ENCODE data around the gene PFN1.

Gene PFN1

DNA sequence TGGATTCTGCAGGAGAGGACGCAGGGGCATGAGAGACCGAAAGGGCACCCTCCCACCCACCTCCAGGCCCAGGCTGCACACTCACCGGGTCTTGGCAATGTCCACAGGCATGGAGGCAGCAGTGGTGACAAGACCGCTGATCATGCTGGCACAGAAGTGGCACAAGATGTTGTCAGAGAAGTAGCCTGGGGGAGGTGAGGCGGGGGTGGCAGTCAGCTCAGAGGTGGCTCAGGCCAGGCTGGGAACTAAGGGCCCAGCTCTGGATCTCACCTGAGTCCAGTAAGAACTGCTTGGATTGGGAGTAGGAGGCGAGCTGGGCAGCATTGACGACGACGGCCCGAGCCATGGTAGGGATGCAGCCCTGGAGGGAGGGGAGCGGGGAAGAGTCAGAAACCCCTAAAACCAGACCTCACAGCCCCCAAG, 10.2 kb downstream of the PFN1 start:
- Mint-ChIP-seq H3K4me3 (peak overlapping the region; percentile 91 to 98 (median 93)), H3K4me1 (peaks cover 45% of the 10 kb centered on the region), H3K27ac (peak overlapping the region; percentile 72 to 100 (median 99)), H3K36me3 (ENCODE audit: low read depth) (peaks cover 28% of the 10 kb centered on the region), H3K27me3 (ENCODE audit: low read depth) (no peaks in the 10 kb centered on the region), H3K9me3 (no peaks in the 10 kb centered on the region)
- TF ChIP-seq CTCF (IDR thresholded peaks at IDR 0.05; ENCODE audit: unreplicated experiment in 3 of 3): no peak

DNA sequence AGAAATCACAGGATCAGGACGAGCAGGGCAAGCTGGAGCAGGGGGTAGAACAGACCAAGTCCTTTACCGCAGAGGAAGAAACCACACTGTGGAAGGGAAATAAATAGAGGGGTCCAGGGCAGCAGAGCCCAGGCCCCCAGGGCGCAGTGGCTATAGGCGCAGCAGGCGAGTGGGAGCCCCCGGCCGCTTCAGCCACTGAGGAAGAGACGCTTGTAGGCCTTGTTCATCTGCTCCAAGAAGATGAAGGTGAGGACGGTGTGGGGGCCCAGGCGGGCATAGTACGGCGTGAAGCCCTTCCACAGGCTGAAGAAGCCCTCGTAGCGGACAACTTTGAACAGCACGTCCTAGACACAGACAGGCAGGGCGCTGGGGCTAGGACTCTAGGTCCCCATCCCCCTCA, 10.8 kb downstream of the PFN1 start:
- Mint-ChIP-seq H3K27me3 (ENCODE audit: low read depth) (no peaks in the 10 kb centered on the region), H3K4me1 (peaks cover 42% of the 10 kb centered on the region), H3K36me3 (ENCODE audit: low read depth) (peaks cover 22% of the 10 kb centered on the region), H3K27ac (no peak overlapping the region), H3K4me3 (peak overlapping the region; percentile 91 to 98 (median 93)), H3K9me3 (no peaks in the 10 kb centered on the region)
- TF ChIP-seq CTCF (IDR thresholded peaks at IDR 0.05; ENCODE audit: unreplicated experiment in 3 of 3): no peak

DNA sequence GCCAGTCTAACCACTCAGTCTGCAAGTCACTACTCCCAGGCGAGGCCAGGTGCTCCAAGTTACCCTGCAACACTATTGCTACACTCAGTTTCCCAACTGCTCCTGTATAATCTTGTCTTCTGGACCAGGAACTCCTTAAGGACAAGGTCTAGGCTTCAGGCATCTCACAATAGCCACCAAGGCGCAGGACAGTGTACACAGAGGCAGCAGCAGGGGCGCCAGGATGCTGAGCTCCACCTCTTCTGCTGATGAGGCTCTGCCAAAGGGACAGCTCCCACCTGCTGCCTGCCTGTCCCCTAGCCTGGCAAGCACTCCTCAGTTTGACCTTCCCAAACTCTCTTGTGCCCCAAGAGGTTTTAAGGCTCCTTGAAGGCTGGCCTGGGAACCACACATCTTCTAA, 11.9 kb downstream of the PFN1 start:
- Mint-ChIP-seq H3K27ac (peak overlapping the region in 1 of 3 experiments; percentile 10), H3K4me1 (peaks cover 35% of the 10 kb centered on the region), H3K4me3 (peak overlapping the region; percentile 12 to 36 (median 21)), H3K27me3 (ENCODE audit: low read depth) (no peaks in the 10 kb centered on the region), H3K36me3 (ENCODE audit: low read depth) (peaks cover 13% of the 10 kb centered on the region), H3K9me3 (no peaks in the 10 kb centered on the region)
- no peak for TF ChIP-seq CTCF (IDR thresholded peaks at IDR 0.05; ENCODE audit: unreplicated experiment in 3 of 3)

DNA sequence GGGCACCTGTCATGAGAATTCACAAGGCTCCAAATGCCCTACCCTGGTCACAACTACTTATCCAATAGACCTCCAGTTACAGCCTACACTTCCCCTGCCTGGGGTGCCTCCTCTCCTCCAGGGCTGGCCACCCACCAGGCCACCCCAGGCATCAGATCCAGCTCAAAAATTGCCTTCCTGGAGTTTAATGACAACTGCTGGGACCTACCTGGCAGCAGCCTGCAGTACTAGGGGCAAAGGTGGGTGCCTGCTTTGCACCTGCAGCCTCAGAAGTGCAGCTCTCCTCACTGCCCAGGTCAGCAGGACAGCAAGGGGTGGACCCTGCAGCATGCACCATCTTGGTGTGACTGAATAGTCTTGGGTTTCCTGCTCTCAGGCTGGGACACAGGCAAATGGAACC, 12.7 kb downstream of the PFN1 start:
- Mint-ChIP-seq H3K9me3 (no peaks in the 10 kb centered on the region), H3K4me1 (peaks cover 29% of the 10 kb centered on the region), H3K27ac (no peak overlapping the region), H3K27me3 (ENCODE audit: low read depth) (no peaks in the 10 kb centered on the region), H3K4me3 (no peak overlapping the region), H3K36me3 (ENCODE audit: low read depth) (peaks cover 13% of the 10 kb centered on the region)
- TF ChIP-seq CTCF (IDR thresholded peaks at IDR 0.05; ENCODE audit: unreplicated experiment in 3 of 3): no peak

DNA sequence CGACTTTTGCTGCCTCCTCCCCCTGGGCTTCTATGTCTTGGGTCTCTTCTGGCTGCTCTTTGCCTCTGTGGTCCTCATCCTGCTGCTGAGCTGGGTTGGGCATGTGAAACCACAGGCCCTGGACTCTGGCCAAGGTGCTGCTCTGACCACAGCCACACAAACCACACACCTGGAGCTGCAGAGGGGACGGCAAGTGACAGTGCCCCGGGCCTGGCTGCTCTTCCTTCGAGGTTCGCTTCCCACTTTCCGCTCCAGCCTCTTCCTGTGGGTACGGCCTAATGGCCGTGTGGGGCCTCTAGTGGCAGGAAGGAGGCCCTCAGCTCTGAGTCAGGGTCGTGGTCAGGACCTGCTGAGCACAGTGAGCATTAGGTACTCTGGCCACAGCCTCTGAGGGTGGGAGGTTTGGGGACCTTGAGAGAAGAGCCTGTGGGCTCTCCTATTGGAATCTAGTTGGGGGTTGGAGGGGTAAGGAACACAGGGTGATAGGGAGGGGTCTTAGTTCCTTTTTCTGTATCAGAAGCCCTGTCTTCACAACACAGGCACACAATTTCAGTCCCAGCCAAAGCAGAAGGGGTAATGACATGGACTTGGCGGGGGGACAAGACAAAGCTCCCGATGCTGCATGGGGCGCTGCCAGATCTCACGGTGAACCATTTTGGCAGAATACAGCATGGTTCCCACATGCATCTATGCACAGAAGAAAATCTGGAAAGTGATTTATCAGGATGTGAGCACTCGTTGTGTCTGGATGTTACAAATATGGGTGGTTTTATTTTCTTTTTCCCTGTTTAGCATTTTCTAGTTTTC, 14.0 kb downstream of the PFN1 start:
- Mint-ChIP-seq H3K36me3 (ENCODE audit: low read depth) (peaks cover 10% of the 10 kb centered on the region), H3K4me3 (peak overlapping the region in 2 of 3 experiments; percentile 0 to 15), H3K27me3 (ENCODE audit: low read depth) (no peaks in the 10 kb centered on the region), H3K27ac (peak overlapping the region in 1 of 3 experiments; percentile 26), H3K9me3 (no peaks in the 10 kb centered on the region), H3K4me1 (peaks cover 23% of the 10 kb centered on the region)
- peak in 1 of 3 experiments; percentile 8 for TF ChIP-seq CTCF (IDR thresholded peaks at IDR 0.05; ENCODE audit: unreplicated experiment in 3 of 3)

DNA sequence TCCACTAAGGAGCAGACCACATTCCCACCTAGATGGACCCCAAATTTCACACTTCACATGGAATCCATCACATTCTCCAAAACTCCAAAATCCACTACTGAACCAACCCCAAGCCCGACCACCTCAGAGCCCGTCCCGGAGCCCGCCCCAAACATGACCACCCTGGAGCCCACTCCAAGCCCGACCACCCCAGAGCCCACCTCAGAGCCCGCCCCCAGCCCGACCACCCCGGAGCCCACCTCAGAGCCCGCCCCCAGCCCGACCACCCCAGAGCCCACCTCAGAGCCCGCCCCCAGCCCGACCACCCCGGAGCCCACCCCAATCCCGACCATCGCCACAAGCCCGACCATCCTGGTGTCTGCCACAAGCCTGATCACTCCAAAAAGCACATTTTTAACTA, 14.7 kb downstream of the PFN1 start:
- Mint-ChIP-seq H3K36me3 (ENCODE audit: low read depth) (peaks cover 10% of the 10 kb centered on the region), H3K27me3 (ENCODE audit: low read depth) (no peaks in the 10 kb centered on the region), H3K4me3 (no peak overlapping the region), H3K27ac (peak overlapping the region in 1 of 3 experiments; percentile 47), H3K4me1 (peaks cover 16% of the 10 kb centered on the region), H3K9me3 (no peaks in the 10 kb centered on the region)
- TF ChIP-seq CTCF (IDR thresholded peaks at IDR 0.05; ENCODE audit: unreplicated experiment in 3 of 3): no peak

Measured in nephron (organoid).